Natural killer cell (primary cell): ENCODE data around the gene SERPINE1. TPM values are rescaled to one million over a fixed set of nuclear protein-coding genes. Genes with fewer than 3 reads are reported as not detected.
"Not testable (repeated sequence)": the region's sequence is repeated elsewhere in the genome, so short reads cannot be mapped to it uniquely, and the experiment has no call there.

Experiments used
- ATAC-seq, 3 donors: fragments of 150-1000 bp in 2 of 3; fragments of 200-7000 bp in 1 of 3; cut with Tn5 transposase; 1 replicate in 1 of 3; 2 replicates in 2 of 3; pipeline ENCODE4 v1.10.0; 2021; ENCODE audit warnings: mild to moderate bottlenecking in 2 of 3, moderate library complexity in 2 of 3
- DNase-seq, 2 donors: peaks; one replicate each; pipeline versions ENCODE4 v3.0.0 to v3.0.0-alpha.2; 2013 to 2021; ENCODE audit warnings: mixed read lengths in 1 of 2
- H3K27ac ChIP-seq: one replicate; pipeline ENCODE4 v1.5.1; 2013; ENCODE audit warnings: mild to moderate bottlenecking, low read length
- H3K27me3 ChIP-seq: one replicate; pipeline ENCODE4 v1.6.1; 2013; ENCODE audit warnings: low read length; ENCODE audit not compliant: control insufficient read depth, insufficient read depth
- H3K36me3 ChIP-seq: one replicate; pipeline ENCODE4 v1.6.1; 2013; ENCODE audit warnings: low read length; ENCODE audit not compliant: control insufficient read depth, insufficient read depth
- H3K4me1 ChIP-seq: one replicate; pipeline ENCODE4 v1.6.1; 2013; ENCODE audit warnings: low read length; ENCODE audit not compliant: control insufficient read depth, insufficient read depth
- H3K4me3 ChIP-seq: one replicate; pipeline ENCODE4 v1.5.1; 2013; ENCODE audit warnings: low read length
- H3K9me3 ChIP-seq: one replicate; pipeline ENCODE4 v1.6.1; 2013; ENCODE audit warnings: low read length; ENCODE audit not compliant: control insufficient read depth, insufficient read depth
- H3K27ac Mint-ChIP-seq, 2 donors: one replicate each; pipeline ENCODE4 v1.8.0; 2022; ENCODE audit warnings: mild to moderate bottlenecking in 2 of 2, mixed read lengths in 2 of 2, moderate library complexity in 1 of 2
- H3K27me3 Mint-ChIP-seq, 2 donors: one replicate each; pipeline ENCODE4 v1.8.0; 2022; ENCODE audit warnings: low read depth in 2 of 2, mixed read lengths in 2 of 2
- H3K36me3 Mint-ChIP-seq: one replicate; pipeline ENCODE4 v1.8.0; 2022; ENCODE audit warnings: mixed read lengths
- H3K4me1 Mint-ChIP-seq, 2 donors: one replicate each; pipeline ENCODE4 v1.8.0; 2022; ENCODE audit warnings: mixed read lengths in 2 of 2
- H3K4me3 Mint-ChIP-seq: one replicate; pipeline ENCODE4 v1.8.0; 2022; ENCODE audit warnings: mild to moderate bottlenecking, moderate library complexity, mixed read lengths
- H3K9me3 Mint-ChIP-seq, 2 donors: one replicate each; pipeline ENCODE4 v1.8.0; 2022; ENCODE audit warnings: mixed read lengths in 2 of 2
- WGBS: methylation state at CpG from one replicate; pipeline ENCODE4 v1.1.7; 2013; ENCODE audit warnings: missing lambda C conversion rate; ENCODE audit not compliant: insufficient coverage; 5-methylcytosine and 5-hydroxymethylcytosine counted together
- intact Hi-C: fragments of 100-400 bp; cut with micrococcal nuclease; formaldehyde crosslinking; loops from one replicate; pipeline ENCODE4 v1.14.2; 2022
- total RNA-seq, 4 donors: library from RNA; stranded (reverse); fragments of 120-200 nt in 1 of 4; gene quantifications; one replicate each; pipeline versions ENCODE4 v1.2.3 to v1.2.4, GENCODE V29; 2013 to 2022
- TF ChIP-seq, protein P1 (sequence below): fragments of 200-600 bp; IDR thresholded peaks from one replicate; pipeline ENCODE4 v1.8.0; 2022; ENCODE audit warnings: antibody characterized with exemption

SERPINE1 gene
- total RNA-seq, 3 donors from 2014 or later (not counting 1 experiment from before 2014, with no cell fraction given): 0.48 to 5.5 (median 1.1) TPM

DNA sequence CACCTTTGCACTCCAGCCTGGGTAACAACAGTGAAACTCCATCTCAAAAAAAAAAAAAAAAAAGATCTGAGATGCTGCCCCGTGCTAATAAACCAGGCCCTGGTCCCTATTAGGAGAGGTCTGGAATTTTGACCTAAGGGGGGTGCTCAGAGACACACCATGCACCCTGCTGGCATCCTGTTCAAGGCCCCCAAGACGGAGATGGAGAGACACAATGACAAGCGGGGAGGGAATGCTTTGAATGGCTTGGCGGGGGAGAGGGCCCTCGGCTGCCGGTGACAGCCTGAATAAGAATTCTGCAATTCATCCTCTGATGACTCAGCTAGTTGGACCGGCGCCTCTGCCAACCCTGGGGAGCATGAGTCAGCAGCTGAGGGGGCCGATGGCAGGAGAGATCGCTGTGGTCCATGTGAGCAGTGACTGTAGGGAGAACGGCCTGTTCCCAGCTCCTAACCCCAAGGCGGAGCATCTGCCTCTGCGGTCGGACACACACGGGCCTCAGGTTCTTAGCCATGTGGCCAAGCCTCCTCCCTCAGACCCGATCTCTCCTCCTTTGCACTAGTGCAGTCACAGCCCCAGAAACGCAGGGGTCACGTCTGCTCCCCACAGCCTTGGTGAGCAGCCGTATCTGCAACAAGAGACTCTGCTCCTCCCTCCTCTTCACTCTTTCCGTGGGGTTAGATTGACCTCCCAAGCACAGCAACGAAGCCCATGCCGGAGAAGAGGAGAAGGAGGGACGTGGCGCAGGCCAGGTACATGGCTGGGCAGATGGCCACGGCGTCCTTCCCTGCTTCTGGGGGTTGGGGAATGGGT is 26.7 kb upstream of the SERPINE1 start:
- ATAC-seq: peak; percentile 71 to 93 (median 78)
- H3K4me1 ChIP-seq: peaks cover 7% of the 10 kb centered on the region
- H3K27ac Mint-ChIP-seq: no peak overlapping the region
- no peak overlapping the region for H3K4me3 ChIP-seq
- H3K27ac ChIP-seq: no peak overlapping the region
- peaks cover 0 to 3% of the 10 kb centered on the region in 2 donors for H3K27me3 Mint-ChIP-seq
- H3K4me1 Mint-ChIP-seq: peaks cover 23 to 35% of the 10 kb centered on the region in 2 donors
- H3K9me3 Mint-ChIP-seq: no peaks in the 10 kb centered on the region
- peak in 1 of 2 donors; percentile 33 for DNase-seq
- peaks cover 2% of the 10 kb centered on the region for H3K27me3 ChIP-seq
- intact Hi-C loops: no loop called here
- H3K36me3 ChIP-seq: no peaks in the 10 kb centered on the region
- H3K36me3 Mint-ChIP-seq: no peaks in the 10 kb centered on the region
- TF ChIP-seq, protein P1, sequence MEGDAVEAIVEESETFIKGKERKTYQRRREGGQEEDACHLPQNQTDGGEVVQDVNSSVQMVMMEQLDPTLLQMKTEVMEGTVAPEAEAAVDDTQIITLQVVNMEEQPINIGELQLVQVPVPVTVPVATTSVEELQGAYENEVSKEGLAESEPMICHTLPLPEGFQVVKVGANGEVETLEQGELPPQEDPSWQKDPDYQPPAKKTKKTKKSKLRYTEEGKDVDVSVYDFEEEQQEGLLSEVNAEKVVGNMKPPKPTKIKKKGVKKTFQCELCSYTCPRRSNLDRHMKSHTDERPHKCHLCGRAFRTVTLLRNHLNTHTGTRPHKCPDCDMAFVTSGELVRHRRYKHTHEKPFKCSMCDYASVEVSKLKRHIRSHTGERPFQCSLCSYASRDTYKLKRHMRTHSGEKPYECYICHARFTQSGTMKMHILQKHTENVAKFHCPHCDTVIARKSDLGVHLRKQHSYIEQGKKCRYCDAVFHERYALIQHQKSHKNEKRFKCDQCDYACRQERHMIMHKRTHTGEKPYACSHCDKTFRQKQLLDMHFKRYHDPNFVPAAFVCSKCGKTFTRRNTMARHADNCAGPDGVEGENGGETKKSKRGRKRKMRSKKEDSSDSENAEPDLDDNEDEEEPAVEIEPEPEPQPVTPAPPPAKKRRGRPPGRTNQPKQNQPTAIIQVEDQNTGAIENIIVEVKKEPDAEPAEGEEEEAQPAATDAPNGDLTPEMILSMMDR: no peak
- no peak overlapping the region for H3K4me3 Mint-ChIP-seq
- WGBS: 18% methylated on average over 24 of the region's 26 CpGs
- no peaks in the 10 kb centered on the region for H3K9me3 ChIP-seq

DNA sequence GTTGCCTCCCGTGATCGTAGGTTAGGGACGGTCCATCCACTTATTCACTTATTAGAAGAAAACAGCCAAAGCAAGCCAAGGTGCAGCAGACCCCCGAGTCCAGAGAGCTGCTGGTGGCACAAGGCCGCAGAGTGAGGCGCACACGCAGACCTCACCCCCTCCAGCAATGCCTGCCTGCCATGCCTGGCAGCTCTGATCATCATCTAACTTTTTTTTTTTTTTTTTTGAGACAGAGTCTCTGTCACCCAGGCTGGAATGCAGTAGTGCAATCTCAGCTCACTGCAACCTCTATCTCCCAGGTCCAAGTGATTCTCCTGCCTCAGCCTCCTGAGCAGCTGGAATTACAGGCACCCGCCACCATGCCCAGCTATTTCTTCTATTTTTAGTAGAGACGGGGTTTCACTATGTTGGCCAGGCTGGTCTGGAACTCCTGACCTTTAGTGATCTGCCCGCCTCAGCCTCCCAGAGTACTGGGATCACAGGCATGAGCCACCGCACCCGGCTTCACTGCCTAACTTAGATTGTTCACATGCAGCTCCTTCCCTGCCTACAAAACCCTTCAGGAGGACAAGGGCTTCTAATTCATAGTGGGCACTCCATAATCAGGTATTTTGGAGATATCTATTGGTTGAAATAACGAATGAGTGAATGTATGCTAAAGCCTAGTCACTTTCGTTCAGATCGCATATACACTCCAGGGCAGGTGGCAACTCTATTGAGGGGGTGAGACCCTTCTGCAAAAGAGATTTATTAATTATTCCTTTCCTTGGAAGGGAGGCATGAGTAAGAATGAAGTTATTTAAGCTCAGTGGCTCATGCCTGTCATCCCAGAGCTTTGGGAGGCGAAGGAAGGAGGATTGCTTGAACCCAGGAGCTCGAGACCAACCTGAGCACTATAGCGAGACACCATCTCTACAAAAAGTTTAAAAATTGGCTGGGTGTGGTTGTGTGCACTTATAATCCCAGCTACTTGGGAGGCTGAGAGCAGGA is 25.8 kb upstream of the SERPINE1 start:
- Histone ChIP-seq H3K27ac (no peak overlapping the region), H3K27me3 (peaks cover 2% of the 10 kb centered on the region), H3K9me3 (no peaks in the 10 kb centered on the region), H3K4me1 (peaks cover 7% of the 10 kb centered on the region), H3K4me3 (no peak overlapping the region), H3K36me3 (no peaks in the 10 kb centered on the region)
- Mint-ChIP-seq H3K27me3 (peaks cover 0 to 3% of the 10 kb centered on the region in 2 donors), H3K4me1 (peaks cover 22 to 26% of the 10 kb centered on the region in 2 donors), H3K36me3 (no peaks in the 10 kb centered on the region), H3K27ac (peak overlapping the region in 1 of 2 donors; percentile 22), H3K9me3 (no peaks in the 10 kb centered on the region), H3K4me3 (no peak overlapping the region)
- 94% methylated on average over 18 of the region's 18 CpGs for WGBS
- no peak for DNase-seq
- intact Hi-C loops: no loop called here
- TF ChIP-seq, protein P1: no peak
- no peak for ATAC-seq

DNA sequence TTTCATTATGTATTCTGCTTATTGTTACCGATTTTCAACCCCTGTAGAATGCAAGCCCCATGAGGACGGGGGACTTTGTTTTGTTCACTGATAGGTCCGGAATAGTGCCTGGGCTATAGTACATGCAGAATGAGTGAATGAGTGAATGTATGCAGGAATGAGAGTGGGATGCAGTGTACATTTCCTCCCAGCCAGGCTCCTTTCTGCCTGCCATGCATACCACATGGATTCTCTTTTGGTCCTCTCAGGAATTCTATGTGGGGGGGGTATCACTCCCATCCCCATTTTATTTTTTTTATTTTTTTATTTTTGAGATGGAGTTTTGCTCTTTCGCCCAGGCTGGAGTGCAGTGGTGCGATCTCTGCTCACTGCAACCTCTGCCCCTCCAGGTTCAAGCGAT is 24.9 kb upstream of the SERPINE1 start:
- Mint-ChIP-seq H3K27ac (no peak overlapping the region), H3K9me3 (no peaks in the 10 kb centered on the region), H3K27me3 (peaks cover 0 to 3% of the 10 kb centered on the region in 2 donors), H3K36me3 (no peaks in the 10 kb centered on the region), H3K4me1 (peaks cover 15 to 17% of the 10 kb centered on the region in 2 donors), H3K4me3 (no peak overlapping the region)
- ATAC-seq (no peak), DNase-seq (no peak)
- Histone ChIP-seq H3K4me1 (peaks cover 7% of the 10 kb centered on the region), H3K36me3 (no peaks in the 10 kb centered on the region), H3K27ac (no peak overlapping the region), H3K9me3 (no peaks in the 10 kb centered on the region), H3K4me3 (no peak overlapping the region), H3K27me3 (peaks cover 2% of the 10 kb centered on the region)
- intact Hi-C loops: no loop called here
- TF ChIP-seq, protein P1: no peak
- WGBS: 97% methylated on average over 6 of the region's 6 CpGs

DNA sequence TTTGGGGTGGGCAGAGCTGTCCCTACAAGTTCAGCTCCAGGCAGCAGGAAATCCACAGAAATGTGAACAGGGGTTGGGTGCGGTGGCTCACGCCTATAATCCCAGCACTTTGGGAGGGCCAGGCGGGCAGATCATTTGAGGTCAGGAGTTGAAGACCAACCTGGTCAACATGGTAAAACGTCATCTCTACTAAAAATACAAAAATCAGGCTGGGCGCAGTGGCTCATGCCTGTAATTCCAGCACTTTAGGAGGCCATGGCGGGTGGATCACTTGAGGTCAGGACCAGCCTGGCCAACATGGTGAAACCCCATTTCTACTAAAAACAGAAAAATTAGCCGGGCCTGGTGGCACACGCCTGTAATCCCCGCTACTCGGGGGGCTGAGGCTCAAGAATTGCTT is 23.2 kb upstream of the SERPINE1 start:
- H3K27ac ChIP-seq, H3K4me3 Mint-ChIP-seq, H3K9me3 Mint-ChIP-seq, H3K27ac Mint-ChIP-seq, H3K9me3 ChIP-seq, intact Hi-C loops, H3K27me3 ChIP-seq, H3K27me3 Mint-ChIP-seq, H3K4me3 ChIP-seq, H3K36me3 ChIP-seq, H3K36me3 Mint-ChIP-seq, ATAC-seq, DNase-seq, H3K4me1 ChIP-seq: not testable (repeated sequence)
- WGBS: 80% methylated on average over 10 of the region's 10 CpGs
- peaks cover 10 to 12% of the 10 kb centered on the region in 2 donors for H3K4me1 Mint-ChIP-seq
